Gastroesophageal sphincter (tissue), 4 donors: ENCODE results near the gene EDN1. TPM values are rescaled to one million over a fixed set of nuclear protein-coding genes. Genes with fewer than 3 reads are reported as not detected.
A peak's percentile ranks its signal among the peaks of the same experiment; 100 is the strongest.

ENCODE experiments used
- ATAC-seq: fragments of 150-250 bp; one replicate; pipeline ENCODE4 v1.9.1; 2016; ENCODE audit warnings: mild to moderate bottlenecking, moderate library complexity
- H3K27ac ChIP-seq, 4 donors: fragments of 200-600 bp; sonication (generic) in 3 of 4; 1 replicate in 3 of 4; 2 replicates in 1 of 4; pipeline ENCODE4 v1.5.1; 2016 to 2019
- H3K27me3 ChIP-seq: fragments of 200-600 bp; sonication (generic); one replicate; pipeline ENCODE4 v1.5.1; 2019
- H3K36me3 ChIP-seq, 2 donors: fragments of 200-600 bp; sonication (generic); one replicate each; pipeline ENCODE4 v1.5.1; 2019; ENCODE audit warnings: control low read depth in 1 of 2
- H3K4me1 ChIP-seq, 3 donors: fragments of 200-600 bp; sonication (generic); 1 replicate in 2 of 3; 2 replicates in 1 of 3; pipeline ENCODE4 v1.5.1; 2016 to 2019; ENCODE audit warnings: control low read depth in 2 of 3
- H3K4me3 ChIP-seq, 2 donors: fragments of 200-600 bp; sonication (generic); one replicate each; pipeline ENCODE4 v1.5.1; 2019; ENCODE audit warnings: mild to moderate bottlenecking in 1 of 2, moderate library complexity in 1 of 2
- H3K9me3 ChIP-seq, 3 donors: fragments of 200-600 bp; sonication (generic); one replicate each; pipeline ENCODE4 v1.5.1; 2017 to 2019; ENCODE audit warnings: control low read depth in 2 of 3
- CTCF ChIP-seq, 4 experiments: fragments of 200-600 bp in 2 of 4; fragments of 450-650 bp in 2 of 4; sonication (generic) in 1 of 4; IDR thresholded peaks; one replicate each; pipeline ENCODE4 v1.5.1; 2017 to 2019; ENCODE audit warnings: antibody characterized with exemption in 4 of 4, mild to moderate bottlenecking in 2 of 4, moderate library complexity in 2 of 4
- EP300 ChIP-seq: sonication (generic); formaldehyde crosslinking; IDR thresholded peaks from one replicate; pipeline ENCODE4 v1.6.1; 2017; ENCODE audit warnings: antibody characterized with exemption, mild to moderate bottlenecking
- POLR2A ChIP-seq, 2 donors: fragments of 450-650 bp; IDR thresholded peaks; one replicate each; pipeline ENCODE4 v1.6.1; 2017; ENCODE audit warnings: antibody characterized with exemption in 2 of 2, mild to moderate bottlenecking in 2 of 2, moderate library complexity in 1 of 2
- POLR2AphosphoS5 ChIP-seq: sonication (generic); formaldehyde crosslinking; IDR thresholded peaks from one replicate; pipeline ENCODE4 v1.6.1; 2017; ENCODE audit warnings: antibody characterized with exemption
- WGBS, 2 donors: methylation state at CpG; one replicate each; pipeline ENCODE4 v1.1.5; 2018; ENCODE audit warnings: low coverage in 1 of 2; 5-methylcytosine and 5-hydroxymethylcytosine counted together
- total RNA-seq, 4 donors: library from RNA; depleted of rRNA; stranded (reverse); fragments of >200 nt; gene quantifications; one replicate each; pipeline ENCODE4 v1.1.0, GENCODE V29; 2016

EDN1 gene
- total RNA-seq, 4 donors from 2014 or later: 3.6 to 39.6 (median 15.1) TPM

- Histone ChIP-seq H3K27ac (no peak overlapping the region), H3K4me3 (no peak overlapping the region), H3K4me1 (peaks cover 0 to 23% (median 0%) of the 10 kb centered on the region in 3 donors), H3K27me3 (peaks cover 1% of the 10 kb centered on the region), H3K9me3 (no peaks in the 10 kb centered on the region), H3K36me3 (no peaks in the 10 kb centered on the region)
- whole genome bisulfite sequencing, 2 donors: 75 to 78% methylated on average over 4 of the region's 4 CpGs
- TF ChIP-seq EP300 (no peak), POLR2AphosphoS5 (no peak), POLR2A (IDR thresholded peaks at IDR 0.05) (no peak), CTCF (IDR thresholded peaks at IDR 0.05) (no peak)
- no peak for ATAC-seq
These were observed 3.6 kb upstream of the EDN1 start for GRCh38 chr6:12286373-12287110.

- H3K27me3 ChIP-seq: peaks cover 18% of the 10 kb centered on the region
- ATAC-seq: no peak
- no peaks in the 10 kb centered on the region for H3K9me3 ChIP-seq
- no peak overlapping the region for H3K4me3 ChIP-seq
- peaks cover 0 to 25% (median 0%) of the 10 kb centered on the region in 3 donors for H3K4me1 ChIP-seq
- 100% methylated on average over 2 of the region's 13 CpGs; no CpG with 5 or more reads in 1 of the 2 donors for WGBS, 2 donors
- TF ChIP-seq POLR2AphosphoS5 (no peak), POLR2A (IDR thresholded peaks at IDR 0.05) (no peak), EP300 (no peak), CTCF (IDR thresholded peaks at IDR 0.05) (no peak)
- H3K36me3 ChIP-seq: no peaks in the 10 kb centered on the region
- H3K27ac ChIP-seq: no peak overlapping the region
These were observed 1.9 kb upstream of the EDN1 start for GRCh38 chr6:12288211-12288618.

- Histone ChIP-seq H3K4me1 (peaks cover 0 to 25% (median 0%) of the 10 kb centered on the region in 3 donors), H3K9me3 (no peaks in the 10 kb centered on the region), H3K36me3 (peaks cover 0 to 2% of the 10 kb centered on the region in 2 donors), H3K27me3 (peaks cover 20% of the 10 kb centered on the region), H3K4me3 (peak overlapping the region in 1 of 2 donors; percentile 54), H3K27ac (no peak overlapping the region)
- 80 to 81% methylated on average over 3 of the region's 3 CpGs for WGBS, 2 donors
- TF ChIP-seq POLR2AphosphoS5 (no peak), CTCF (IDR thresholded peaks at IDR 0.05) (no peak), POLR2A (IDR thresholded peaks at IDR 0.05) (no peak), EP300 (no peak)
- ATAC-seq: no peak
These were observed 1.2 kb upstream of the EDN1 start for GRCh38 chr6:12288914-12289313.

- Histone ChIP-seq H3K4me1 (peaks cover 0 to 25% (median 0%) of the 10 kb centered on the region in 3 donors), H3K9me3 (no peaks in the 10 kb centered on the region), H3K4me3 (peak overlapping the region; percentile 41 to 54), H3K36me3 (peaks cover 0 to 7% of the 10 kb centered on the region in 2 donors), H3K27ac (peak overlapping the region in 3 of 4 donors; percentile 16 to 61 (median 43)), H3K27me3 (peaks cover 20% of the 10 kb centered on the region)
- ATAC-seq: no peak
- 1 to 4% methylated on average over 8 to 11 of the region's 13 CpGs for WGBS, 2 donors
- TF ChIP-seq EP300 (no peak), CTCF (IDR thresholded peaks at IDR 0.05) (peak; percentile 57 to 77 (median 68))
These were observed 719 bp upstream of the EDN1 start for GRCh38 chr6:12289365-12289919.
